Heart left ventricle (tissue), 16 donors: ENCODE data around the gene ACSBG1. TPM values are rescaled to one million over a fixed set of nuclear protein-coding genes. Genes with fewer than 3 reads are reported as not detected.

ENCODE experiments used
- ATAC-seq, 4 donors: fragments of 200-7000 bp; cut with Tn5 transposase; one replicate each; pipeline ENCODE4 v1.9.1; 2020 to 2022; ENCODE audit warnings: moderate library complexity in 4 of 4, mild to moderate bottlenecking in 3 of 4, moderate number of reproducible peaks in 1 of 4
- DNase-seq, 5 donors: peaks; one replicate each; pipeline ENCODE4 v3.0.0-alpha.2; 2020
- H3K27ac ChIP-seq, 12 donors: fragments of 200-600 bp; sonication (generic) in 4 of 12; one replicate each; pipeline versions ENCODE4 v1.5.0 to v1.8.0; 2016 to 2022; ENCODE audit warnings: mild to moderate bottlenecking in 2 of 12
- H3K27me3 ChIP-seq, 9 donors: fragments of 200-600 bp; sonication (generic) in 2 of 9; one replicate each; pipeline versions ENCODE4 v1.5.1 to v1.8.0; 2016 to 2022; ENCODE audit warnings: mild to moderate bottlenecking in 3 of 9
- H3K36me3 ChIP-seq, 9 donors: fragments of 200-600 bp; sonication (generic) in 2 of 9; one replicate each; pipeline versions ENCODE4 v1.5.0 to v1.8.0; 2018 to 2022; ENCODE audit warnings: mild to moderate bottlenecking in 2 of 9
- H3K4me1 ChIP-seq, 12 donors: fragments of 200-600 bp; sonication (generic) in 4 of 12; one replicate each; pipeline versions ENCODE4 v1.5.0 to v1.8.0; 2016 to 2022; ENCODE audit warnings: mild to moderate bottlenecking in 3 of 12
- H3K4me3 ChIP-seq, 12 donors: fragments of 200-600 bp; sonication (generic) in 4 of 12; one replicate each; pipeline versions ENCODE4 v1.5.0 to v1.8.0; 2017 to 2022; ENCODE audit warnings: mild to moderate bottlenecking in 9 of 12, moderate library complexity in 4 of 12
- H3K9me3 ChIP-seq, 12 donors: fragments of 200-600 bp; sonication (generic) in 4 of 12; one replicate each; pipeline versions ENCODE4 v1.5.0 to v1.8.0; 2016 to 2022; ENCODE audit warnings: mild to moderate bottlenecking in 1 of 12
- POLR2A ChIP-seq, 2 donors: fragments of 450-650 bp; IDR thresholded peaks; one replicate each; pipeline ENCODE4 v1.6.1; 2017; ENCODE audit warnings: antibody characterized with exemption in 2 of 2, mild to moderate bottlenecking in 2 of 2, moderate library complexity in 2 of 2
- WGBS, 4 donors: extraction: QIAGEN DNeasy Blood & Tissue Kit in 2 of 4; methylation state at CpG; one replicate each; pipeline versions ENCODE4 v1.1.5 to v1.1.7; 2013 to 2018; 5-methylcytosine and 5-hydroxymethylcytosine counted together
- intact Hi-C, 10 donors: fragments of 100-400 bp; cut with DNase I; formaldehyde crosslinking; loops; one replicate each; pipeline versions ENCODE4 v1.11.1 to v1.14.2; 2022
- polyA plus RNA-seq, 2 donors: library from polyadenylated mRNA; stranded (reverse); fragments of 200-250 nt; gene quantifications; one replicate each; pipeline ENCODE4 v1.2.3, GENCODE V29; 2013
- total RNA-seq, 9 donors: library from RNA; depleted of rRNA in 2 of 9; stranded (reverse); fragments of >200 nt in 2 of 9; fragmentation: NEBNext Ultra II Directional in 3 of 9; extraction: Animal tissue kit (Norgen Biotek cat#: 25700) in 3 of 9; gene quantifications; one replicate each; pipeline versions ENCODE4 v1.1.0 to v1.2.4, GENCODE V29; 2016 to 2023
- TF ChIP-seq, protein P1 (sequence below), 12 donors: fragments of 200-600 bp; sonication (generic) in 4 of 12; IDR thresholded peaks; one replicate each; pipeline versions ENCODE4 v1.5.0 to v1.8.0; 2018 to 2022; ENCODE audit warnings: antibody characterized with exemption in 12 of 12, mild to moderate bottlenecking in 5 of 12
- donor health status: ischemic (EF 13 %, LVEDD 7.1; RV severe dilation, severe dysfunction).
- donor health status: healthy with polysubstance abuse.
- donor health status: DM: no; HTN: yes; CAD: no.
- donor health status: DM: no; HTN: no; CAD: no.
- donor health status: ischemic (EF 25% LVEDD 6.9; RV normal size, moderate dysfunction).
- donor health status: ischemic (EF 25% LVEDD 5.7; RV mildly dilated, moderate dysfunction).
- donor health status: healthy.
- donor health status: DM: yes; HTN: yes; CAD: no.
- donor health status: ischemic (EF 35%, LVEDD 5.7; RV mildly dilated, moderate dysfunction).
- donor health status: nonischemic (EF 11% LVEDD 7.7; RV severe dilation, severe dysfunction).
- donor health status: DM: yes; HTN: yes; CAD: no.
- donor health status: PGD.
- donor health status: ischemic (EF 29% LVEDD 5.4; RV normal size, mild dysfunction).
- donor health status: nonischemic (EF 23%, LVEDD 6.1; RV moderate dilation, normal function).

The ACSBG1 gene
- total and polyA plus RNA-seq, 11 donors: 0.05 to 1.2 (median 0.16) TPM; not detected in 5

DNA sequence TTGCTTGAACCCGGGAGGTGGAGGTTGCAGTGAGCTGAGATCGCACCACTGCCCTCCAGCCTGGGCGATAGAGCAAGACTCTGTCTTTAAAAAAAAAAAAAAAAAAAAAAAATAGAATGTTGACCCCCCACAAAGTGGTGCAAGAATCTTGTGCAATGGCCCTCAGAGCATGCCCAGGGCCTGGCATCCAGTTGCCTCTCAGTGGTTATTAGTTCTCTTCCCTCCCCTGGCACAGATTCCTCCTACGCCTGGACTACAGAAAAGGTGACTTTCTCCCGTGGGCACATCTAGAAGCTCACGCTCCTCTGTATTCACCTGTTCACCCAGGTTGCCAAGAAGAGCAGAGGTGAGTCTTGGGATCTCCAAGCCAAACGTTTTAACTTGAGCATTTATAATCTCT, 36.7 kb downstream of the ACSBG1 start:
- Histone ChIP-seq H3K9me3 (no peaks in the 10 kb centered on the region), H3K36me3 (no peaks in the 10 kb centered on the region), H3K27me3 (no peaks in the 10 kb centered on the region), H3K27ac (no peak overlapping the region), H3K4me1 (peaks cover 0 to 3% (median 0%) of the 10 kb centered on the region in 12 donors), H3K4me3 (no peak overlapping the region)
- intact Hi-C loops: loop anchor here in 9 of 10 donors (2.0 to 10.0 kb wide), 10 partner anchors 35 to 235 kb away; partner anchors contain the start of genes CIB2 (in 4 of the 9) and ACSBG1 (in 1 of the 9)
- no peak for ATAC-seq
- TF ChIP-seq, protein P1, sequence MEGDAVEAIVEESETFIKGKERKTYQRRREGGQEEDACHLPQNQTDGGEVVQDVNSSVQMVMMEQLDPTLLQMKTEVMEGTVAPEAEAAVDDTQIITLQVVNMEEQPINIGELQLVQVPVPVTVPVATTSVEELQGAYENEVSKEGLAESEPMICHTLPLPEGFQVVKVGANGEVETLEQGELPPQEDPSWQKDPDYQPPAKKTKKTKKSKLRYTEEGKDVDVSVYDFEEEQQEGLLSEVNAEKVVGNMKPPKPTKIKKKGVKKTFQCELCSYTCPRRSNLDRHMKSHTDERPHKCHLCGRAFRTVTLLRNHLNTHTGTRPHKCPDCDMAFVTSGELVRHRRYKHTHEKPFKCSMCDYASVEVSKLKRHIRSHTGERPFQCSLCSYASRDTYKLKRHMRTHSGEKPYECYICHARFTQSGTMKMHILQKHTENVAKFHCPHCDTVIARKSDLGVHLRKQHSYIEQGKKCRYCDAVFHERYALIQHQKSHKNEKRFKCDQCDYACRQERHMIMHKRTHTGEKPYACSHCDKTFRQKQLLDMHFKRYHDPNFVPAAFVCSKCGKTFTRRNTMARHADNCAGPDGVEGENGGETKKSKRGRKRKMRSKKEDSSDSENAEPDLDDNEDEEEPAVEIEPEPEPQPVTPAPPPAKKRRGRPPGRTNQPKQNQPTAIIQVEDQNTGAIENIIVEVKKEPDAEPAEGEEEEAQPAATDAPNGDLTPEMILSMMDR (IDR thresholded peaks at IDR 0.05): no peak
- TF ChIP-seq POLR2A (IDR thresholded peaks at IDR 0.05): no peak
- DNase-seq: peak in 1 of 5 donors; percentile 3
- WGBS, 4 donors: 65 to 78% (median 76%) methylated on average over 7 of the region's 7 CpGs

DNA sequence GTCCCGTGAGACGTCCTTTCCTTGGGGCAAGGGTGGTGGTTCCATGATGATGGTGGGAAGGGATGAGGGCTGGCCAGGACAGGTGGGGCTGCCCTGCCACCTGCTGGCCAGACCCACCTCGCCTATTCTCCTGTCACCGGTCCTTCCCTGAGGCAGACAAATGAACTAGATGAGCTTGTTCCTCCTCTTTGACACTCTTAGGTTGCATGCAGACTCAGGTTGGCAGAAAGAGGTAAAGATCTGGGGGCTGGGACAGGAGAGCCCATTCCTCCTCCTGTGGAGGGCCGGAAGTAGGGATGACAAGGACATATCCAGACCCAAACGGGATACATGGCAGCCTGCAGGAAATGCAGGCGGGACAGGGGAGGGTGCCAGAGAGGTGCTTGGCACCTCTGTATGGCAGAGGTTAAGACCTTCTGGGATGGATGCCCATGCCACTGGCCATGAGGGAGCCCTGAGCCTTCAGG, 38.6 kb downstream of the ACSBG1 start:
- 28 to 39% (median 32%) methylated on average over 7 of the region's 7 CpGs for WGBS, 4 donors
- Histone ChIP-seq H3K27ac (no peak overlapping the region), H3K36me3 (no peaks in the 10 kb centered on the region), H3K4me3 (no peak overlapping the region), H3K4me1 (no peaks in the 10 kb centered on the region), H3K9me3 (peaks cover 0 to 5% (median 0%) of the 10 kb centered on the region in 12 donors), H3K27me3 (no peaks in the 10 kb centered on the region)
- TF ChIP-seq POLR2A (IDR thresholded peaks at IDR 0.05): no peak
- TF ChIP-seq, protein P1 (IDR thresholded peaks at IDR 0.05): peak; percentile 51 to 74 (median 64)
- ATAC-seq (peak; percentile 79 to 86 (median 80)), DNase-seq (peak in 2 of 5 donors; percentile 28 to 67)
- intact Hi-C loops: loop anchor here in 9 of 10 donors (1.0 to 10.0 kb wide), 11 partner anchors 37 to 233 kb away; partner anchors contain the start of genes CIB2 (in 4 of the 9) and ACSBG1 (in 1 of the 9)

DNA sequence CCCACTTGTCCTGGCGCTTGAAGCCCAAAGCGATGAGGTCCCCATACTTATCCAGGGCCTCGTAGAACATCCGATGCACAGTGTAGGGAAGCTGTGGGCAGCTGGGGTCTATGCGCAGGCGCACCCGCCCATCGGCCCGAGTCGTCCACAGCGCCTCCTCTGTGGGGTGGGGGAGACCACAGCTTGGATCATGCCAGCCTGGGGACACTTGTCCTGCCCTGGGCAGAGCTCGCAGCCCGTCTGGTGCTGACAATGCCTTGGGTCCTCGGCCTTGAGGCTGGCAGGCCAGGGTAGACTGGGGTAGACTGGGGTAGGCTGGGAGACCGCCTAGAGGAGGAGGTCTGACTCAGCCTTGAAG, 39.8 kb downstream of the ACSBG1 start:
- WGBS, 4 donors: 88 to 95% (median 93%) methylated on average over 6 to 15 of the region's 15 CpGs
- H3K4me1 ChIP-seq: no peaks in the 10 kb centered on the region
- intact Hi-C loops: loop anchor here in 5 of 10 donors (2.0 to 10.0 kb wide), 6 partner anchors 38 to 230 kb away; partner anchors contain the start of genes ACSBG1 (in 1 of the 5) and CIB2 (in 1 of the 5)
- ATAC-seq (peak in 1 of 4 donors; percentile 7), DNase-seq (peak in 2 of 5 donors; percentile 14 to 37)
- no peak overlapping the region for H3K4me3 ChIP-seq
- no peaks in the 10 kb centered on the region for H3K36me3 ChIP-seq
- no peak overlapping the region for H3K27ac ChIP-seq
- TF ChIP-seq POLR2A (IDR thresholded peaks at IDR 0.05): no peak
- TF ChIP-seq, protein P1 (IDR thresholded peaks at IDR 0.05): no peak
- H3K27me3 ChIP-seq: no peaks in the 10 kb centered on the region
- peaks cover 0 to 5% (median 0%) of the 10 kb centered on the region in 12 donors for H3K9me3 ChIP-seq

DNA sequence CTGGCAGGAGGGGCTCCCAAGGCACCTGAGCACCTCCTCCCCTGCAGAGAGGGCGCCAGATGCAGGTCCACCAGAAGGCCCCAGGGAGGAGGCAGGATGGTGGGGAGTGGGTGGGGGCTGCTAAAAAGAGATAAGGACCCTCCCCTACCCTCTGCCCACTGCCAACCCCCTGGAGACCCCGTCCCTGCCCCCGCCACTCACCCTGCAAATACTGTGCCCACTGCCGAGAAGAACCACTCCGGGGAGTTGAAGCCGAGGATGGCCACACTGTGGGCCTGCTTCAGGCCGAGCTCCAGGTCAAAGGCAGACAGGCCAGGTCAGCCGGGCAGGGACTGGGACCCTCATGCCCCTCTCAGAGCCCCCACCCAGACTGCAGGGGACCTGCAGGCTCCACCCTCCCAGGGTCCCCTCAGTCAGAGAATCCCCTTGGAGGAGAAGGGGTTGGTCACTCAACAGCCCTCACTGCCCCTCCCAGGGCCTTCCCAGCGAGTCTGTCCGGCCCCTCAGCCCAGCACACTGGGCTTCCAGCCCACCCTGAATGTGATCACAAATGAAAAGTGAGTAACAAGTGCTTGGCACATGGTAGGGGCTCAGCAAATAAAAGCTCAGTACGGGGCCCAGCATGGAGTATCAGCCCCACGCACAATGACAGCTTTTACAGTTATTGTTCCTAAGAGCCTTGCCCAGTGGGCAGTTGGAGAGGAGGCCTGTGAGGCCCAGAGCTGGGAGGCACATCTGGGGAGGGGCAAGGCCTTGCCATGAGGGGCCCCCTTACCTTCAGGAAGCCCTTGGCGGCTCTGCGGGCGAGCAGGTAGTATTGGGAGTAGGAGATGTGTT, 40.4 kb downstream of the ACSBG1 start:
- Histone ChIP-seq H3K27ac (no peak overlapping the region), H3K9me3 (peaks cover 0 to 5% (median 0%) of the 10 kb centered on the region in 12 donors), H3K4me1 (no peaks in the 10 kb centered on the region), H3K36me3 (no peaks in the 10 kb centered on the region), H3K27me3 (no peaks in the 10 kb centered on the region), H3K4me3 (no peak overlapping the region)
- no peak for TF ChIP-seq POLR2A (IDR thresholded peaks at IDR 0.05)
- TF ChIP-seq, protein P1 (IDR thresholded peaks at IDR 0.05): no peak
- ATAC-seq: peak in 1 of 4 donors; percentile 11
- peak in 1 of 5 donors; percentile 10 for DNase-seq
- WGBS, 4 donors: 77 to 91% (median 88%) methylated on average over 8 to 15 of the region's 15 CpGs
- intact Hi-C loops: loop anchor here in 5 of 10 donors (2.0 to 10.0 kb wide), 6 partner anchors 38 to 229 kb away; partner anchors contain the start of genes ACSBG1 (in 1 of the 5) and CIB2 (in 1 of the 5)
